NAMALWA (cell line): ENCODE results near the gene TBC1D7.
A peak's percentile ranks its signal among the peaks of the same experiment; 100 is the strongest.

Experiments
- DNase-seq: peaks from one replicate; pipeline ENCODE4 v3.0.0-alpha.2; 2015; ENCODE audit warnings: low spot score

TBC1D7 gene

GRCh38 chr6:13268913-13269518 lies 59.3 kb downstream of the TBC1D7 start:
- DNase-seq = no peak

- no peak for DNase-seq
Observed at GRCh38 chr6:13267142-13267651, 61.1 kb downstream of the TBC1D7 start.

GRCh38 chr6:13263669-13264068 lies 64.7 kb downstream of the TBC1D7 start:
- DNase-seq = no peak

- peak; percentile 37 for DNase-seq
Observed at GRCh38 chr6:13262302-13263230, 65.8 kb downstream of the TBC1D7 start.

- DNase-seq = peak; percentile 87
Observed at GRCh38 chr6:13261464-13261994, 66.8 kb downstream of the TBC1D7 start.

GRCh38 chr6:13260831-13261230 lies 67.5 kb downstream of the TBC1D7 start:
- DNase-seq = peak; percentile 47

- no peak for DNase-seq
Observed at GRCh38 chr6:13260101-13260598, 68.2 kb downstream of the TBC1D7 start.

GRCh38 chr6:13259393-13259792 lies 68.9 kb downstream of the TBC1D7 start:
- peak; percentile 21 for DNase-seq

GRCh38 chr6:13256266-13257001 lies 71.9 kb downstream of the TBC1D7 start:
- DNase-seq = no peak
